Dendritic cell treated with granulocyte-macrophage colony-stimulating factor and Interleukin-4, amounts not matched to agents 40 ng/mL and 50 ng/mL, for 4 days (primary cell): ENCODE measurements around the gene GRIK4.
"Not testable (repeated sequence)": the region's sequence is repeated elsewhere in the genome, so short reads cannot be mapped to it uniquely, and the experiment has no call there.

Source experiments
- H3K27ac Mint-ChIP-seq: one replicate; pipeline ENCODE4 v1.8.0; 2022; ENCODE audit warnings: mild to moderate bottlenecking, mixed read lengths
- H3K27me3 Mint-ChIP-seq: one replicate; pipeline ENCODE4 v1.8.0; 2022; ENCODE audit warnings: mild to moderate bottlenecking, mixed read lengths
- H3K36me3 Mint-ChIP-seq: one replicate; pipeline ENCODE4 v1.8.0; 2022; ENCODE audit warnings: low read depth, mixed read lengths
- H3K4me1 Mint-ChIP-seq: one replicate; pipeline ENCODE4 v1.8.0; 2022; ENCODE audit warnings: low read depth, mixed read lengths
- H3K4me3 Mint-ChIP-seq: one replicate; pipeline ENCODE4 v1.8.0; 2022; ENCODE audit warnings: mild to moderate bottlenecking, moderate library complexity, mixed read lengths
- H3K9me3 Mint-ChIP-seq: one replicate; pipeline ENCODE4 v1.8.0; 2022; ENCODE audit warnings: mixed read lengths
- intact Hi-C: fragments of 100-400 bp; cut with micrococcal nuclease; formaldehyde crosslinking; loops from one replicate; pipeline ENCODE4 v1.15.0; 2022

GRIK4 gene

GRCh38 chr11:120576606-120577005, 65.1 kb downstream of the GRIK4 start:
- Mint-ChIP-seq H3K4me1 (peaks cover 4% of the 10 kb centered on the region), H3K27ac (no peak overlapping the region), H3K4me3 (no peak overlapping the region), H3K9me3 (no peaks in the 10 kb centered on the region), H3K36me3 (no peaks in the 10 kb centered on the region), H3K27me3 (peaks cover 14% of the 10 kb centered on the region)
- intact Hi-C loops = no loop called here

- H3K36me3 Mint-ChIP-seq = no peaks in the 10 kb centered on the region
- no peak overlapping the region for H3K4me3 Mint-ChIP-seq
- H3K4me1 Mint-ChIP-seq = peaks cover 4% of the 10 kb centered on the region
- no peak overlapping the region for H3K27ac Mint-ChIP-seq
- intact Hi-C loops = no loop called here
- H3K27me3 Mint-ChIP-seq = peaks cover 13% of the 10 kb centered on the region
- H3K9me3 Mint-ChIP-seq = no peaks in the 10 kb centered on the region
Observed at GRCh38 chr11:120577041-120577440, 65.5 kb downstream of the GRIK4 start.

DNA sequence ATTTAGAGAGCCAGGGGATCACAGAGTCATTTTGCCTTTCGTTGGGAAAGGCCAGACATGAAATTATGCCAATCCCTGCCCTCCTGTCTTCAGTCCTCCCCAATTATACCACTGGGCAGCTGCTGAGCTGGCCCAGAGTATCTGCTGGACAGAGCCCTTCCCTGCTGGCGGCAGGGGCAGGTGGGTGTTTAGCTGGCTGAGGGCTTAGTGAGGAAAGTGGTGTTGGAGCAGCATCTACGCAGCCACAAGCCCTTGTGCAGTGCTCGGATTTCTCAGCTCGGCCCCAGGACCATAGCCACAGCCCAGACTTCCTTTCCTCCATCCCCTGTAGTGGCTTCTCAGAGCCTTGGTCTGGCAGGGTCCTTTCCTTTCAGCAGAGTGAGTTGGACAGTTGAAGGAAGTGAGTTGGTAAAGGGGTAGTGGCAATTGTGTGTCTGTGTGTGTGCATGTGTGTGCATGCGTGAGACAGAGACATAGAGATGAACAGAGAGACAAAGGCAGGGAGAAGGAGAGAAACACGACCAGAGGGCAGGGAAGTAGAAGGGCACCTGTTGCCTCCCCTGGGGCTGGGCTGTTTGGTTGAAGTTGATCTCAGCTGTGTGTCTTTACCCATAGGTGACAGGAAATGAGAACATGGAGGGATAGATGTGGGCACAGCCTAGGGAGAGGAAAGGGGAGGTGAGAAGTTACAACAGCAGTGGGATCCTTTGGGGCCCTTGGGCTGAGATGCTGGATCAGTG, 66.2 kb downstream of the GRIK4 start:
- Mint-ChIP-seq H3K36me3 (no peaks in the 10 kb centered on the region), H3K4me3 (no peak overlapping the region), H3K9me3 (no peaks in the 10 kb centered on the region), H3K27ac (no peak overlapping the region), H3K27me3 (peaks cover 10% of the 10 kb centered on the region), H3K4me1 (peaks cover 4% of the 10 kb centered on the region)
- intact Hi-C loops = no loop called here

GRCh38 chr11:120578596-120579154, 67.1 kb downstream of the GRIK4 start:
- H3K4me1 Mint-ChIP-seq = peaks cover 4% of the 10 kb centered on the region

DNA sequence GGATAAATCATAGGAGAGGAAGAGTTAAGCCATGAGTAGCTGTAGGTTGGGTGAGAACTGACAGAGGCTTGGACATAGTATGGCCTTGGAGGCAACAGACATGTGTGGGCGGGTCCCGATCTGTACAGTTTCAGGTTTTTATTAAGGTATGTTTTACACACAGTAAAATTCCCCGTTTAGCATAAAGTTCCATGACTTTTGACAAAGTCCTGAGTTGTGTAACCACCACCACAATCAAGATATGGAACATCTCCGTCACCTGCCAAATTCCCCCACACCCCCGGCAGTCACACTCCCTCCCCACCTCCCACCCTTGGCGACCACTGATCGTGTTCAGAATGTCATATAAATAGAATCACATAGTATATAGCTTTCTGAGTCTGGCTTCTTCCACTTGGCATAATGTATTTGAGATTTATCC, 68.1 kb downstream of the GRIK4 start:
- H3K4me3 Mint-ChIP-seq = no peak overlapping the region
- H3K4me1 Mint-ChIP-seq = peaks cover 4% of the 10 kb centered on the region
- intact Hi-C loops = no loop called here
- no peaks in the 10 kb centered on the region for H3K9me3 Mint-ChIP-seq
- no peaks in the 10 kb centered on the region for H3K36me3 Mint-ChIP-seq
- no peak overlapping the region for H3K27ac Mint-ChIP-seq
- H3K27me3 Mint-ChIP-seq = peaks cover 10% of the 10 kb centered on the region

More at GRCh38 chr11:120578596-120579154, 67.1 kb downstream of the GRIK4 start:
- Mint-ChIP-seq H3K4me3 (no peak overlapping the region), H3K36me3 (no peaks in the 10 kb centered on the region), H3K27me3 (peaks cover 10% of the 10 kb centered on the region), H3K9me3 (no peaks in the 10 kb centered on the region), H3K27ac (no peak overlapping the region)
- intact Hi-C loops = no loop called here

DNA sequence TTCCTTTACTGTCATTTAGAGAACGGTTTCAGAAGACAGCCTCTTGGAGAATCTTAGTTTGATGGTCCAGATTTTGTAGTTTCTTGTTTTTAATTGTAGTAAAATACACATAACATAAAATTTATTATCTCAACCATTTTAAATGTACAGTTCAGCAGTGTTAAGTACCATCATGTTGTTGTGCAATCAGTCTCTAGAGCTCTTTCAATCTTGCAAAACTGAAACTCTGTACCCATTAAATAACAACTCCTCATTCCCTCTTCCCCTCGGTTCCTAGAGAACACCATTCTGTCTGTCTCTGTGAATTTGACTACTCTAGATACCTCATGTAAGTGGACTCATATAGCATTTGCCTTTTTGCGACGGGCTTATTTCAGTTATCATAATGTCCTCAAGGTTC, 69.8 kb downstream of the GRIK4 start:
- no peaks in the 10 kb centered on the region for H3K36me3 Mint-ChIP-seq
- H3K4me1 Mint-ChIP-seq = peaks cover 4% of the 10 kb centered on the region
- H3K4me3 Mint-ChIP-seq = no peak overlapping the region
- intact Hi-C loops = no loop called here
- peaks cover 6% of the 10 kb centered on the region for H3K27me3 Mint-ChIP-seq
- H3K9me3 Mint-ChIP-seq = no peaks in the 10 kb centered on the region
- no peak overlapping the region for H3K27ac Mint-ChIP-seq

- H3K27ac Mint-ChIP-seq, intact Hi-C loops, H3K4me3 Mint-ChIP-seq, H3K4me1 Mint-ChIP-seq, H3K9me3 Mint-ChIP-seq, H3K36me3 Mint-ChIP-seq, H3K27me3 Mint-ChIP-seq: not testable (repeated sequence)
Observed at GRCh38 chr11:120582535-120582934, 71.0 kb downstream of the GRIK4 start.

DNA sequence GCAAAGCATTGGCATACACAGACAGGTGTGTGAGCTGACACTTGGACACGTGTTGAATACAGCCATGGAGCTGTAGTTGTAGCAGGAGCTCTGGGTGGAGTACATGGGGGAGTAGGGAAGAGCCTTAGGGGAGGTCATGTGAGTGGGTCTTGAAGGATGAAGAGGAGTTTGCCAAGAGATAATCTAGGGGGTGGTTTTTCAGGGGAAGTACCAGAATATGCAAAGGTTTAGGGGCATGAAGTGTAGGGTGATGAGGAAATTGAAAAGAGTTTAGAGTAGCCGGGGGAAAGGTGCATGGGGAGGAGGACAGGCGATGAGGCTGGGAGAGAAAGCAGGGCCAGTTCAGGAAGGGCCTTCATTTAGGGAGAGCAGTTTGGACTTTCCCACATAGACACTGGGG, 74.5 kb downstream of the GRIK4 start:
- Mint-ChIP-seq H3K4me3 (no peak overlapping the region), H3K27me3 (no peaks in the 10 kb centered on the region), H3K9me3 (no peaks in the 10 kb centered on the region), H3K36me3 (no peaks in the 10 kb centered on the region), H3K4me1 (peaks cover 4% of the 10 kb centered on the region), H3K27ac (no peak overlapping the region)
- intact Hi-C loops = no loop called here

GRCh38 chr11:120586728-120587127, 75.2 kb downstream of the GRIK4 start:
- Mint-ChIP-seq H3K27me3 (no peaks in the 10 kb centered on the region), H3K27ac (no peak overlapping the region), H3K4me1 (no peaks in the 10 kb centered on the region), H3K4me3 (no peak overlapping the region), H3K9me3 (no peaks in the 10 kb centered on the region), H3K36me3 (no peaks in the 10 kb centered on the region)
- intact Hi-C loops = no loop called here

GRCh38 chr11:120587299-120587698, 75.8 kb downstream of the GRIK4 start:
- Mint-ChIP-seq H3K4me3 (no peak overlapping the region), H3K36me3 (no peaks in the 10 kb centered on the region), H3K9me3 (no peaks in the 10 kb centered on the region), H3K27ac (no peak overlapping the region), H3K27me3 (no peaks in the 10 kb centered on the region), H3K4me1 (no peaks in the 10 kb centered on the region)
- intact Hi-C loops = no loop called here

DNA sequence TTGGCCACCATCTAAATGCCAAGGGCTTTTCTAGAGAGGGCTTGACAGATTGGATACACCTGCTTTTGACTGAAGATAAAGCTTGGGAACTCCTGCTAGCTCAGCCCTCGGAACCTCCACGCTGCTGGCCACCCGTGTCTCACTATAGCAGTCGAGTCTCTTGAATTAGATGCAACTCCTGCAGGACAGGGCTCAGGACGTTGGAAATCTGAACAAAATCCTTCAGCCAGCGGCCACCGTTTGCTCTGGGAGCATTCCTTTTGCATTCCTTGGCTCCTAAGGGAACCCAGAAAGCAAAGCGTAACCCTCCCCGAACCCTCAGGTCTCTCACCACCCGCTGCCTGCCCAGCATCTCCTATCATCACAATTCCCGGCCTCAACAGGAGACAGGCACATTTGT, 77.8 kb downstream of the GRIK4 start:
- H3K4me3 Mint-ChIP-seq = no peak overlapping the region
- H3K27me3 Mint-ChIP-seq = peaks cover 11% of the 10 kb centered on the region
- H3K36me3 Mint-ChIP-seq = no peaks in the 10 kb centered on the region
- H3K4me1 Mint-ChIP-seq = no peaks in the 10 kb centered on the region
- no peaks in the 10 kb centered on the region for H3K9me3 Mint-ChIP-seq
- intact Hi-C loops = no loop called here
- H3K27ac Mint-ChIP-seq = no peak overlapping the region

GRCh38 chr11:120590472-120590871, 78.9 kb downstream of the GRIK4 start:
- Mint-ChIP-seq H3K4me1 (no peaks in the 10 kb centered on the region), H3K4me3 (no peak overlapping the region), H3K27me3 (peaks cover 11% of the 10 kb centered on the region), H3K36me3 (no peaks in the 10 kb centered on the region), H3K27ac (no peak overlapping the region), H3K9me3 (no peaks in the 10 kb centered on the region)
- intact Hi-C loops = no loop called here

DNA sequence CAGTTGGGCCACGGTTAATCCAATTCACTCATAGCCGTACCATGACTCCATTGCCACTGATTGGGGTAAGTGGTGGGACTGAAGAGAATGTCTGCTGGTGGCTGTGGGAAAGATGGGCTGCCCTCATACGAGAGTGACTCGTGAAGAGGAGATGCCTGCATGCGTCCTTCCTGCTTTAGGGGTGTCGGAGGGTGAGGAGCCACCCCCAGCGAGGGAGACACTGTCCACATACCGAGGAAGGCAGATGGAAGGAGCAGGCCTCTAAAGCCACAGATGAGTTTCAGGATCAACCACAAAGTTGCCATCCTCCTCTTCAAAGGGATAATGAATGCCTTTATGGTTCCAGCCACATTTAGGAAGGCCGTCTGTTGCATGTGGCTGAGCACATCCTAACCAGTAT, 83.2 kb downstream of the GRIK4 start:
- H3K27ac Mint-ChIP-seq = no peak overlapping the region
- no peaks in the 10 kb centered on the region for H3K4me1 Mint-ChIP-seq
- H3K36me3 Mint-ChIP-seq = no peaks in the 10 kb centered on the region
- intact Hi-C loops = no loop called here
- no peaks in the 10 kb centered on the region for H3K9me3 Mint-ChIP-seq
- H3K27me3 Mint-ChIP-seq = peaks cover 13% of the 10 kb centered on the region
- H3K4me3 Mint-ChIP-seq = no peak overlapping the region

- Mint-ChIP-seq H3K27ac (no peak overlapping the region), H3K4me3 (no peak overlapping the region), H3K9me3 (no peaks in the 10 kb centered on the region), H3K27me3 (peaks cover 13% of the 10 kb centered on the region), H3K4me1 (no peaks in the 10 kb centered on the region), H3K36me3 (no peaks in the 10 kb centered on the region)
- intact Hi-C loops = no loop called here
Observed at GRCh38 chr11:120595557-120595956, 84.0 kb downstream of the GRIK4 start.
